HG02840 (cell line): ENCODE data around the gene NFE2L1.
A peak's percentile ranks its signal among the peaks of the same experiment; 100 is the strongest.
"Not testable (repeated sequence)": the region's sequence is repeated elsewhere in the genome, so short reads cannot be mapped to it uniquely, and the experiment has no call there.

ENCODE experiments used
- ATAC-seq: cut with Tn5 transposase; IDR thresholded peaks from one replicate; pipeline ENCODE4 v1.9.1; 2021; ENCODE audit warnings: mild to moderate bottlenecking, moderate library complexity, moderate number of reproducible peaks; ENCODE audit not compliant: unreplicated experiment, low FRiP score

The NFE2L1 gene

GRCh38 chr17:48047741-48048383, at the start of gene NFE2L1:
Gene NFE2L1 (plus strand): TSS chr17:48048359. CDS start chr17:48051119, 2,760 bp downstream.
- ATAC-seq: peak; percentile 89

- no peak for ATAC-seq
Measured at GRCh38 chr17:47999582-47999981, 48.6 kb upstream of the NFE2L1 start.

- ATAC-seq: no peak
Measured at GRCh38 chr17:48001197-48001596, 47.0 kb upstream of the NFE2L1 start.

GRCh38 chr17:48001657-48002056, 46.5 kb upstream of the NFE2L1 start:
- not testable (repeated sequence) for ATAC-seq

GRCh38 chr17:48002266-48002915, 45.8 kb upstream of the NFE2L1 start:
- no peak for ATAC-seq

GRCh38 chr17:48002916-48003416, 45.2 kb upstream of the NFE2L1 start:
- ATAC-seq: no peak

GRCh38 chr17:48003417-48004151, 44.6 kb upstream of the NFE2L1 start:
- no peak for ATAC-seq

- ATAC-seq: no peak
Measured at GRCh38 chr17:48004983-48005382, 43.2 kb upstream of the NFE2L1 start.

GRCh38 chr17:48006936-48007709, 41.0 kb upstream of the NFE2L1 start:
- ATAC-seq: no peak

GRCh38 chr17:48010193-48010592, 38.0 kb upstream of the NFE2L1 start:
- no peak for ATAC-seq

- ATAC-seq: no peak
Measured at GRCh38 chr17:48011405-48012150, 36.6 kb upstream of the NFE2L1 start.

GRCh38 chr17:48012151-48012520, 36.0 kb upstream of the NFE2L1 start:
- ATAC-seq: no peak

- no peak for ATAC-seq
Measured at GRCh38 chr17:48012654-48013053, 35.5 kb upstream of the NFE2L1 start.

- no peak for ATAC-seq
Measured at GRCh38 chr17:48013876-48014594, 34.1 kb upstream of the NFE2L1 start.

GRCh38 chr17:48014595-48015111, 33.5 kb upstream of the NFE2L1 start:
- no peak for ATAC-seq

GRCh38 chr17:48016112-48016511, 32.0 kb upstream of the NFE2L1 start:
- ATAC-seq: no peak

- ATAC-seq: not testable (repeated sequence)
Measured at GRCh38 chr17:48017817-48018158, 30.4 kb upstream of the NFE2L1 start.

GRCh38 chr17:48021934-48022333, 26.2 kb upstream of the NFE2L1 start:
- no peak for ATAC-seq

- no peak for ATAC-seq
Measured at GRCh38 chr17:48022901-48023300, 25.3 kb upstream of the NFE2L1 start.
